Osteoblast (primary cell): Measurements from ENCODE around the gene ZKSCAN2. TPM values are rescaled to one million over a fixed set of nuclear protein-coding genes. Genes with fewer than 3 reads are reported as not detected.

ENCODE experiments used
- DNase-seq: peaks from one replicate; pipeline ENCODE4 v3.0.0; 2011; ENCODE audit warnings: low spot score, mixed read lengths; ENCODE audit not compliant: insufficient read length; ENCODE audit errors: missing footprints
- H2AFZ ChIP-seq: 2 replicates; pipeline ENCODE4 v1.6.0; 2011; ENCODE audit warnings: mild to moderate bottlenecking, low read length
- H3K27ac ChIP-seq: 2 replicates; pipeline ENCODE4 v1.5.1; 2011; ENCODE audit warnings: mild to moderate bottlenecking, low read depth, low read length, moderate library complexity
- H3K27me3 ChIP-seq: 2 replicates; pipeline ENCODE4 v1.6.0; 2012; ENCODE audit warnings: mild to moderate bottlenecking, control low read depth, inconsistent platforms, low read length, moderate library complexity; ENCODE audit not compliant: insufficient read depth
- H3K36me3 ChIP-seq: 2 replicates; pipeline ENCODE4 v1.5.1; 2011; ENCODE audit warnings: mild to moderate bottlenecking, low read length, control low read depth, moderate library complexity; ENCODE audit not compliant: insufficient read depth
- H3K4me1 ChIP-seq: 2 replicates; pipeline ENCODE4 v1.5.1; 2011; ENCODE audit warnings: mild to moderate bottlenecking, low read length, control low read depth, moderate library complexity; ENCODE audit not compliant: insufficient read depth
- H3K4me2 ChIP-seq: 2 replicates; pipeline ENCODE4 v1.6.0; 2011; ENCODE audit warnings: mild to moderate bottlenecking, low read length; ENCODE audit not compliant: insufficient read depth
- H3K4me3 ChIP-seq: fragments of 200-600 bp; sonication (generic); 3 replicates; pipeline ENCODE4 v1.5.1; 2012; ENCODE audit warnings: mild to moderate bottlenecking, low read length, inconsistent platforms; ENCODE audit not compliant: insufficient read depth
- H3K79me2 ChIP-seq: 2 replicates; pipeline ENCODE4 v1.6.0; 2012; ENCODE audit warnings: mild to moderate bottlenecking, low read length, control low read depth, inconsistent platforms; ENCODE audit not compliant: insufficient read depth
- H3K9me3 ChIP-seq: 2 replicates; pipeline ENCODE4 v1.5.1; 2011; ENCODE audit warnings: low read depth, low read length, control low read depth
- H4K20me1 ChIP-seq: 2 replicates; pipeline ENCODE4 v1.6.0; 2012; ENCODE audit warnings: mild to moderate bottlenecking, low read length, control low read depth; ENCODE audit not compliant: insufficient read depth
- CTCF ChIP-seq: IDR thresholded peaks from 2 replicates; pipeline ENCODE4 v1.5.1; 2011; ENCODE audit warnings: mild to moderate bottlenecking, low read depth, low read length, moderate library complexity; ENCODE audit errors: extremely low read depth
- total RNA-seq: library from RNA; depleted of rRNA; stranded (reverse); fragments of >200 nt; gene quantifications from 2 replicates; pipeline ENCODE4 v1.2.3, GENCODE V29; 2012

Gene ZKSCAN2
- total RNA-seq = 5.9 and 8.0 TPM in 2 replicates

DNA sequence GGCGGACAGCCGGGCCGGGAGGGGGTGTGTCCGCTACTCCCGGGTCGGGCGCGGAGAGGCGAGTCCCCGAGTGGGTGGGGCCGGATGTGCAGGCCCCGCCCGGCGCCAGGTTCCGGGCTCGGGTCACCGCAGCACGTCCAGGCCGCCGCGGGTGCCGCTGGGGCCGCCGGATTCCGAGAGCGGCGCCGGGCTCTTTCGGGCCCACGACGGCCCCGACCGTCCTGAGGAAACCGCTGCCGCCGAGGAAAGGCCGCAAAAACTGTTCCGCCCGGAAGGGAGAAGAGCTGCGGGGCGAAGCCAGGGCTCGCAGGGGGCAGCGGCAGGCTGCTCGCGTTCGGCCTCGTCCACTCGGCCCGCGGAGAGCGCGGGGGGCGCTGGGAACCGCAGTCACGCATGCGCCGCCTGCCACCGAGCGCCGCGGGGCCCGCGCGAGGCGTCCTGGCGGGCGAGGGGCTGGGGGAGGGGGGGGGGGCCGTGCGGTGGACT, at the start of gene ZKSCAN2:
Gene ZKSCAN2 (minus strand): TSS at position 376 of the 486 bp plus-strand sequence. CDS start 718 bp downstream, outside the sequence.
- peaks cover 29% of the 10 kb centered on the region for H4K20me1 ChIP-seq
- H3K4me1 ChIP-seq = peaks cover 23% of the 10 kb centered on the region
- H2AFZ ChIP-seq = peak within 1 kb of the TSS; percentile 98
- H3K36me3 ChIP-seq = peaks cover 7% of the 10 kb centered on the region
- peak; percentile 97 for DNase-seq
- H3K27ac ChIP-seq = peak within 1 kb of the TSS; percentile 91
- H3K9me3 ChIP-seq = no peaks in the 10 kb centered on the region
- no peaks in the 10 kb centered on the region for H3K27me3 ChIP-seq
- peak within 1 kb of the TSS; percentile 92 for H3K4me3 ChIP-seq
- no peak for TF ChIP-seq CTCF
- H3K4me2 ChIP-seq = peak within 1 kb of the TSS; percentile 98
- H3K79me2 ChIP-seq = peaks cover 47% of the 10 kb centered on the region

DNA sequence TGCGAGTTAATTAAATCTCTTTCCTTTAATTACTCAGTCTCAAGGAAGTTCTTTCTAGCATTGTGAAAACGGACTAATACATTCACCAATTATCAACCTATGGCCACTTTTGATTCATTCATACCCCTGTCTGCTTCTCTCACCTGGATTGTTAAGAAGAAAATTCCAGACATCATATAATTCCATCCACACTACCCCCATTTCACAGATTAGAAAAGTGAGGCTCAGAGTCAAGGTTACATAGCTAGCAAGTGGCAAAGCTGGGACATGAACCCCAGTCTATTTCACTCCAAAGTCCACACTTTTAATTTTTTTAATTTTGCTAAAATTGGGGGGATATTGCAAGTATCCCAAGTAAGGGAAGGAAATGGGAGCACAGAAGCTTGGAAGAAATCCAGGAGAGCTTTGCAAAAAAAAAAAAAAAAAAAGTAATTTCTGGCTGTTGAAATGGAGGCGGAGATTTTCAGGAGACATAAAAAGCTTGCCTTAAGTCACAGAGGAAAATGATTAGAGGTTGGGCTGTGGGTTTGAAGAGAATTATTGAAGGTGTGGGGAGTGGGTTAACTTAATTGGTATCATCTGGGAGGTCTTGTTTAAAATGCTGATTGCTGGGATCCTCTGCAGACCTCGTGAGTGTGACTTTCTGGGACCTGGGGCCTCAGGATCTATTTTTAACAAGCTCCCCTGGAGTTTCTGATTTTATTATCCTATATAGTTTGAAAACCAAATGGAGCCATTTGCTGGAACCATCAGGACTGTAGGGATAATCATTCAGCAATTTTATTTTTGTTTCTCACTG, 42.3 kb upstream of the ZKSCAN2 start:
- no peak overlapping the region for H3K27ac ChIP-seq
- no peaks in the 10 kb centered on the region for H3K79me2 ChIP-seq
- H3K4me2 ChIP-seq = no peak overlapping the region

GRCh38 chr16:25298165-25298872, 40.7 kb upstream of the ZKSCAN2 start:
- H3K4me2 ChIP-seq = no peak overlapping the region
- TF ChIP-seq CTCF = no peak
- peak; percentile 47 for DNase-seq
- no peaks in the 10 kb centered on the region for H3K27me3 ChIP-seq
- H3K4me1 ChIP-seq = no peaks in the 10 kb centered on the region
- H3K4me3 ChIP-seq = no peak overlapping the region
- H3K79me2 ChIP-seq = no peaks in the 10 kb centered on the region
- no peaks in the 10 kb centered on the region for H3K36me3 ChIP-seq
- no peak overlapping the region for H3K27ac ChIP-seq
- H4K20me1 ChIP-seq = no peaks in the 10 kb centered on the region
- no peaks in the 10 kb centered on the region for H3K9me3 ChIP-seq
- H2AFZ ChIP-seq = no peak overlapping the region

More for the DNA sequence above, 42.3 kb upstream of the ZKSCAN2 start:
- Histone ChIP-seq H3K4me1 (no peaks in the 10 kb centered on the region), H3K9me3 (no peaks in the 10 kb centered on the region), H3K4me3 (no peak overlapping the region), H3K27me3 (no peaks in the 10 kb centered on the region), H4K20me1 (no peaks in the 10 kb centered on the region), H2AFZ (no peak overlapping the region), H3K36me3 (no peaks in the 10 kb centered on the region)
- TF ChIP-seq CTCF = no peak
- no peak for DNase-seq
